Activated CD4-positive, CD25-positive, alpha-beta regulatory T cell (primary cell): ENCODE results near the gene PTGER4.
"Not testable (repeated sequence)": the region's sequence is repeated elsewhere in the genome, so short reads cannot be mapped to it uniquely, and the experiment has no call there.

Experiments
- DNase-seq, 4 experiments: peaks; one replicate each; lab custom pipeline; 2025; lab: John Stamatoyannopoulos, UW

Gene PTGER4

DNA sequence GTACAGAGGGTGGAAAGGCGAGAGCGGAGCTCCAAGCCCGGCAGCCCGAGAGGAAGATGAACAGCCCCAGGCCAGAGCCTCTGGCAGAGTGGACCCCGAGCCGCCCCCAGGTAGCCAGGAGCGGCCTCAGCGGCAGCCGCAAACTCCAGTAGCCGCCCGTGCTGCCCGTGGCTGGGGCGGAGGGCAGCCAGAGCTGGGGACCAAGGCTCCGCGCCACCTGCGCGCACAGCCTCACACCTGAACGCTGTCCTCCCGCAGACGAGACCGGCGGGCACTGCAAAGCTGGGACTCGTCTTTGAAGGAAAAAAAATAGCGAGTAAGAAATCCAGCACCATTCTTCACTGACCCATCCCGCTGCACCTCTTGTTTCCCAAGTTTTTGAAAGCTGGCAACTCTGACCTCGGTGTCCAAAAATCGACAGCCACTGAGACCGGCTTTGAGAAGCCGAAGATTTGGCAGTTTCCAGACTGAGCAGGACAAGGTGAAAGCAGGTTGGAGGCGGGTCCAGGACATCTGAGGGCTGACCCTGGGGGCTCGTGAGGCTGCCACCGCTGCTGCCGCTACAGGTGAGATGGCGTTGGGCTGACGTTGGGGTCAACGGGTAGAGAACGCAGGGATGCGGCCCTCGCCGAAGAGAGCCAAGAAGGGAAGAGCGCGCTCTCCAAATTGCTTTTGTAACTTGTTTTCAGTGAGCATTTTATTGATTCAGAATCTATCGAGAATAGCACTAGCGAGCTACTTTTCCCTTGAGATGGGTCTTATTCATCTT, at the start of gene PTGER4:
Gene PTGER4 (plus strand): TSS at position 3 of the 769 bp plus-strand sequence. CDS start 1,079 bp downstream, outside the sequence.
- peak in 1 of 4 experiments; percentile 23 for DNase-seq

DNA sequence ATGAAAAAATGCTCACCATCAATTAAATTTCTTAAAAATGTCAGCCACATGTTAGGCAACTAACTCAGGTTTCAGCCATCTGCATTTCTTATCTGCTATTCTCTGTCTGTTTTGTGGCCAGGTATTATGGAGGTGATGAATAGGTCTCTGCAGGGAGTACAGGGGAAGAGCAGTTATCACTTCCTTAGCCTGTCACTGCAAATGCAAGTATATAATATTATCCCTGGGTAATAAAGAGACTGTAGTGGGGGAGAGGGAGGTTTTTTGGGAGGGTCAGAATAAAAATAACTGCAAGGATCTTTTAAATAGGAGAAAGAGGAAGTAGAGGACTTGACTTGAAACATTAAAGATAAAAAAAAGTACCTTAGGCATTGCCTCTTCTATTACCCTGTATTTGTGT, 49.6 kb upstream of the PTGER4 start:
- DNase-seq = no peak

DNA sequence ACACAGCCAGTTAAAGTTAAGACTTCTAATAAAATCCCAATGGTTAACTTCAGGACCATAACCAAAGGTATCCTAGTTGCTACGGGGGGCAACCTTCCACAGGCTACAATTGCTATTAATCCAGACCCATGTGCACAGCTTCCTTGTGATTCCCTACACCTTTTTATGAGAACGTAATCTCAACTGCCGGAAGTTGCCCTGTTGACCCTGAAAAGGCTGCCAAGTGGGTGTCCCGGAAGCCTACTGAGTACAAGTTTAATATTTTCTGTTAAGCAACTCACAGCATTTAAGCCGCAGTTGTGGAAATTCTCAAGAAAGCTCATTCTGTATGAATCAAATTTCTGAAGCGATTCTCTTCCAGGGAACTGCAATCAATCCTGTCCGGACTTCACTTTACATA, 48.5 kb upstream of the PTGER4 start:
- no peak for DNase-seq

DNA sequence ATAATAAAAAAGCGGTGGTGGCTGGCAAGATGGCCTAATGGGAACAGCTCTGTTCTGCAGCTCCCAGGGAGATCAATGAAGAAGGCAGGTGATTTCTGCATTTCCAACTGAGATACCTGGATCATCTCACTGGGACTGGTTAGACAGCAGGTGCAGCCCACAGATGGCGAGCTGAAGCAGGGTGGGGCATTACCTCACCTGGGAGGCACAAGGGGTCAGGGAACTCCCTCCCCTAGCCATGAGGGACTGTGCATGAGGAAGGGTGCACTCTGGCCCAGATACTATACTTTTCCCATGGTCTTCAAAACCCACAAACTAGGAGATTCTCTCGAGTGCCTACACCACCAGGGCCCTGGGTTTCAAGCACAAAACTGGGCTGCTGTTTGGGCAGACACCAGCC, 45.6 kb upstream of the PTGER4 start:
- DNase-seq = no peak

DNA sequence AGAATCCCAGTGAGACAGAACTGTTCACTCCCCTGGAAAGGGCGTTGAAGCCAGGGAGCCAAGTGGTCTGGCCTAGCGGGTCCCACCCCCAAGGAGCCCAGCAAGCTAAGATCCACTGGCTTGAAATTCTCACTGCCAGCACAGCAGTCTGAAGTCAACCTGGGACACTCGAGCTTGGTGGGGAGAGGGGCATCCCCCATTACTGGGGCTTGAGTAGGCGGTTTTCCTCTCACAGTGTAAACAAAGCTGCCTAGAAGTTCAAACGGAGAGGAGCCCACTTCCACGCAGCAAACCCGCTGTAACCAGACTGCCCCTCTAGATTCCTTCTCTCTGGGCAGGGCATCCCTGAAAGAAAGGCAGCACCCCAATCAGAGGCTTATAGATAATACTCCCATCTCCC, 45.1 kb upstream of the PTGER4 start:
- no peak for DNase-seq

DNA sequence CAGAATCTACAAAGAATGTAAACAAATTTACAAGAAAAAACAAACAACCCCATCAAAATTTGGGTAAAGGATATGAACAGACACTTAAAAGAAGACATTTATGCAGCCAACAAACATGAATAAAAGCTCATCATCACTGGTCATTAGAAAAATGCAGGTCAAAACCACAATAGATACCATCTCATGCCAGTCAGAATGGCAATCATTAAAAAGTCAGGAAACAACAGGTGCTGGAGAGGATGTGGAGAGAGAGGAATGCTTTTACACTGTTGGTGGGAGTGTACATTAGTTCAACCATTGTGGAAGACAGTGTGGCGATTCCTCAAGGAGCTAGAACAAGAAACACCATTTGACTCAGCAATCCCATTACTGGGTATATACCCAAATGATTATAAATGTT, 40.2 kb upstream of the PTGER4 start:
- DNase-seq = not testable (repeated sequence)

DNA sequence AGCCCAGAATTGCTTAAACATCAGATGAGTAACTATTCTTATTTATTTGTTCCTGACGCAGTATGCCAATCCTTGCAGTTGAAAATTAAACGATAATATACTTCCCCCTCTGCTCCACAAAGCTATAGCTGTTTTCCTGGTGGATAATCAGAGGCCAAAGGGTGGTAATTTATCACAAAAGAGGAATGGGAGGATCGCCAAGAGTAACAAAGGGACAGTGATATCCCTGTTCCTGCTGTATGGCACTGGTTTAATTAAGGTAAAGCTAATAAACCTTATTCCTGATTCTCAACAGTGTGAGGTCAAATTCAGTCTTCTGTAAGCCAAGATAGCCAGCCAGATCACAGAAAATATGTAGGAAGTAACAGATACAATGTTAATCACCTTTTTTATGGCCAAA, 33.4 kb upstream of the PTGER4 start:
- DNase-seq = no peak

DNA sequence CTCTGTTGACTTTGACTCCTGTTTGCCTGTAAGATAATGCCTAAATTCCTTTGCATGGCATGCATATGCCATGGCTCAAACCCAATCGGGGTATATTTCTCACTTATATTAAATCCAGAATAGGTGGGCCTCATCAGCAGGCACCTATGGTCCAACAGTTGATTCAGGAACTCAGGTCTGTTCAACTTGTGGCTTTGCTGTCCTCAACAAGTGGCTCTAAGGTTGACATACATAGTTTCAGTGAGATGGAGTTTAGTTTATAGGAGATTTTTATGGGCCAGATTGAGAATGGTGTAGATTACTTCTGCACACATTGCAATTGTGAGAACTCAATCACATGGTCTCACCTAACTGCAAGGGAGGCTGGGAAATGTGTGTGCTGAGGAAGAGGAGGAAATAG, 31.6 kb upstream of the PTGER4 start:
- DNase-seq = no peak

DNA sequence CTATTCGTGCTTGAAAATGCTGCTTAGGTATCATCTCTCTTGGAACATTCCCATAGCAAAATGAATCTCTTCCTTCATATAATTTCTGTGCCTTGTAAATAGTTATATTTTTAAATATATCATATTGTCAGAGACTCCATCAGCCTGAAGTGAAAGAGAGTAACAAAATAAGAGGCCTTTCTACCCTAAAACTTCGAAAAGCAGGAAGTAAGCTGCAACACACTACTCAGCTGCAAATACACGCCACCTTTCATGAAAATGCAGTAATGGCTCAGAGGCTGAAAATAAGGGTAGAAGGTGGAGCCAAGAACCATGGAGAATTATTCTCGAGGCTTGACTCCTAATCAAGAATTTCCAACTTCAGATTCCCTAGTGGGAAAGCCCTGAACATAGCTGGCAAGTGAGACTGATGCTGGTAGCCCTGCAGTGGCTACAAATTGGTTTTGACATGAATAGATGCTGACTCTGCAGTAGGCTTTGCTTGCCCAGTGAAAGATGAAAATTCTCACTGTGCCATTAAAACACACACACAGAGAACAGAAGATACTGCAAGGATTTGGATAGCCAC, 30.2 kb upstream of the PTGER4 start:
- no peak for DNase-seq

DNA sequence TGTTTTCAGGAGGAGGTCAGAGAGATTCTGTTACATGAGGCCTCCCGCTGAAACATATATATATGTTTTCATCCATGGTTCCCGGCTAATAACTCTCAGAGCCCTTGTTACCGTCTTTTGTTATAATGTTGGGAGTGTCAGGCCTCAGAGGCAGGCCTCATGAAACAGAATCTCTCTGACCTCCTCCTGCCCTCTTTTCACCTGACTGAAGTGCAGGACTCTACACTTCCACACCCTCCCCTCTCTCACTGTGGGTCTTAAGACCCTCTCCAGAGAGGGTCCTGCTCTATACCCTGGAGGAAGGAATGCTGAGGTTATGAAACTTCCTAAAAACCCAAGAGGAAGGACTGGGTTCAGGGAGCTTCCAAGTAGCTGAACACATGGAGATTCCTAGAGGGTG, 28.5 kb upstream of the PTGER4 start:
- no peak for DNase-seq

DNA sequence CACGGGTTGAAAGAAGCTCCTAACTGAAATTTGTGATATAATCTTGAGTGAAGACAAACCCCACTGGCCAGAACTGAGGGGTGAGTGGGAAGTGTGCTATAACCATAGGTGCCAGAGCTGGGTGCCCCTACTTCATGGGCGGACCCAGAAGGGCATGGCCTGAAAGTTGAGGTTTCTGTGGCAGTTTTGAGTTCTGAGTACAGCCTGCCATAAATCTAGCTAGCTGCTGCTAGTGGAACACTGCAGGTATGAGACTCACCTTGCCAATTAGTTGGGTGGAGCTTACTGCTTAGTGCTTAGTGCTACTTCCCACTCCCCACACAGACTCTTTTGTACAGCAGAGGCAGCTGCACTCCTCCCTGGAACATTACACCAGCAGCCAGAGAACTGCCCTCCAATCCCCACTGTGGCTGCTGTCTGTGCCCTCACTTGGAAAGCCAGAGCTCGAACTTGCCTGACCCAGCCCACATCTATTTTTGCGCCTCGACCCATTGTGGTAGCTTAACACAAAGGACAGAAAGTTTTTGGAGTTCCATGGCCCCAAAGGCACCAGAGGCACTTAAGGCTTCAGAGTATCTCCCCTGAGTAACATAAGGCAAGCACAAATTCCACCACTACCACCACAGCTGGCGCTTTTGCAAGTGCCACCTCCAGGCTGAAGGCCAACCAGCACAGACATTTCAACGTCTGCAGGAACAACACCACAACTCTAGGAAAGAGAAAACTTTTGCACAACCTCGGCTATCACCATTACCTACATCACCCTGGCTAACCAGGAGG, 27.1 kb upstream of the PTGER4 start:
- no peak for DNase-seq

DNA sequence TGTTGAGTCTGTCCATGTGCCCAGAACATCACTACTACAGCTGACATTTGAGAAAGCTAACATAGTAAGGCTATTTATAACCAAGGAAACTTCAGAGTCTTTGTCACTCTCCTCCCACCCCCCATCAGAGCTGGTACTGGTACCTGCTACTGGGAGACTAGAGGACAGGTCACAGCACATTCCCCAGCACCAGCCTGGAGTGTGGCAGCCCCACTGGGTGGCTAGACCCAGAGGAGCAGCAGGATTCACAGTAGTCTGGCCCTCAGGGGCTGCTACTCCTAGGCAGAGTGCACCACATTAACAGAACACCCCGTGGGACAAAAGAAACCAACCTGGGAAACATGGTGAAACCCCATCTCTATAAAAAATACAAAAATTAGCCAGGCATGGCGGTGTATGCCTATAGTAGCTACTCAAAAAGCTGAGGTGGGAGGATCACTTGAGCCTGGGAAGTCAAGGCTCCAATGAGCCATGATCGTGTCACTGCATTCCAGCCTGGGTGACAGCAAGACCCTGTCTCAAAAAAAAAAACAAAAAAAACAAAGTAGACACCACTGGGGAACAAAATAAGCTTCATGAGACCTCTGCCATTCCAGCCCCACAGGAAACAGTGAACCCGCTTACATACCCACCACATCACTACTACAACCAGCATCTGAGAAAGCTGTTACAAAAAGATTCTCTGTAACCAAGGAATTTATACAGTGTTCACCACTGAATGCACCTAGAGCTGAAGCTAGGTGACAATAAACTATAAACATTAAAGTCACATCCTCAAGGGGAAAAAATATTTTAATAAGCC, 26.3 kb upstream of the PTGER4 start:
- no peak for DNase-seq

DNA sequence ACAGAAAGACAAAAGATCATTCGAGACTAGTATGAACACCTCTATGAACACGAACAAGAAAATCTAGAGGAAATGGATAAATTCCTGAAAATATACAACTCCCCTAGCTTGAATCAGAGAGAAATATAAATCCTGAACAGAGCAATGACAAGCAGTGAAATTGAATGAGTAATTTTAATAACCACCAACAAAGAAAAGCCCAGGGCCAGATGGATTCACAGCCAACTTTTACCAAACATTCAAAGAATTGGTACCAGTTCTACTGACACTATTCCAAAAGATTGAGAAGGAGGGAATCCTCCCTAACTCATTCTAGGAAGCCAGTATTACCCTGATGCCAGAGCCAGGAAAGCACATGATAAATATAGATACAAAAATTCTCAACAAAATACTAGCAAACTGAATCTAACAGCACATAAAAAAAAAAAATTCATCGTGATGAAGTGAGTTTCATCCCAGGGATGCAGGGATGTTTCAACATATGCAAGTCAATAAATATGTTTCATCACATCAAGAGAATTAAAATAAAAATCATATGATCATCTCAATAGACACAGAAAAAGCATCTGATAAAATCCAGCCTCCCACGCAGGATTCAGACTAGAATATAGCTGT, 25.2 kb upstream of the PTGER4 start:
- DNase-seq = no peak

DNA sequence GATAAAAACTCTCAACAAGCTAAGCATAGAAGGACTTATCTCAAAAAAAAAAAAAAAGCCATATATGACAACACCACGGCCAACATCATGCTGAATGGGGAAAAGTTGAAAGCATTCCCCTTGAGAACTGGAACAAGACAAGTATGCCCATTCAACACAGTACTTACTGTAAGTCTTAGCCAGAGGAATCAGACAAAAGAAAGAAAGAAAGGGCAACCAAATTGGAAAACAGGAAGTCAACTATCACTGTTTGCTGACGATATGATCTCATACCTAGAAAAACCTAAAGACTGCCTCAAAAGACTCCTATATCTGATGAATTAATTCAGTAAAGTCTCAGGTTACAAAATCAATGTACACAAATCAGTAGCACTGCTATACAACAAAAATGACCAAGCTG, 24.6 kb upstream of the PTGER4 start:
- DNase-seq = no peak

DNA sequence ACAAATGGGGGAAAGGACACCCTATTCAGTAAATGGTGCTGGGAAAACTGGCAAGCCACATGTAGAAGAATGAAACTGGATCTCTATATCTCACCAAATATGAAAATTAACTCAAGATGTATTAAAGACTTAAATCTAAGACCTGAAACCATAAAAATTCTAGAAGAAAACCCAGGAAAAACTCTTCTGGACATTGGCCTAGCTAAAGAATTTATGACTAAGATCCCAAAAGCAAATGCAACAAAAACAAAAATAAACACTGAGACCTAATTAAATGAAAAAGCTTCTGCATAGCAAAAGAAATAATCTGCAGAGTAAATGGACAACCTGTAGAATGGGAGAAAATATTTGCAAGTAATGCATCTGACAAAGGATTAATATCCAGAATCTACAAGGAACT, 23.6 kb upstream of the PTGER4 start:
- not testable (repeated sequence) for DNase-seq

DNA sequence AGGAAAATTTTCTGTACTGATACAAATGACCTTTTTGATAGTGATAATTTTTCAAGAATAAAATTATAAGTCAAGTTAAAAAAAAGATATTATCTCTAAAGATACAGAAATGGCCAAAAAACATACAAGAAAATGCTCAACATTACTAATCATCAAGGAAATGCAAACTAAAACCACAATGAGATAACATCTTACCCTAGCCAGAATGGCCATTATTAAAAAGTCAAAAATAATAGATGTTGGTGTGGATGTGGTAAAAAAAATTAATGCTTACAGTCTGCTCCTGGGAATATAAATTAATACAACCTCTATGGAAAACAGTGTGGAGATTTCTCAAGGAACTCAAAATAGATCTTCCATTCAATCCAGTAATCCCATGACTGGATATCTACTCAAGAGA, 22.9 kb upstream of the PTGER4 start:
- DNase-seq = no peak

DNA sequence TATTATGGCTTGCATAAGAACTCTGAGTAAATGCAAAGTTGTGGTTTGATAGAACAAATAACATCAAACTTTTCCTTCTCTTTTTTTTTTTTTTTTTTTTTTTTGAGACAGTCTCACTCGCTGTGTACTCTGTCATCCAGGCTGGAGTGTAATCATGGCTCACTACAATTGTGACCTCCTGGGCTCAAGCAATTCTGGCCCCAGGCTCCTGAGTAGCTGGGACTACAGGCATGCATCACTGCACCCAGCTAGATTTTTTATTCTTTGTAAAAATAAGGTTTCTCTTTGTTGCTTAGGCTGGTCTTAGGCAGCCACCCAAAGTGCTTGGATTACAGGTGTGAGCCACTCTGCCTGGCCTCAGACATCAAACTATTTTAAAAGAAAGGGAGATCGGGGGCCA, 19.0 kb upstream of the PTGER4 start:
- DNase-seq = no peak

DNA sequence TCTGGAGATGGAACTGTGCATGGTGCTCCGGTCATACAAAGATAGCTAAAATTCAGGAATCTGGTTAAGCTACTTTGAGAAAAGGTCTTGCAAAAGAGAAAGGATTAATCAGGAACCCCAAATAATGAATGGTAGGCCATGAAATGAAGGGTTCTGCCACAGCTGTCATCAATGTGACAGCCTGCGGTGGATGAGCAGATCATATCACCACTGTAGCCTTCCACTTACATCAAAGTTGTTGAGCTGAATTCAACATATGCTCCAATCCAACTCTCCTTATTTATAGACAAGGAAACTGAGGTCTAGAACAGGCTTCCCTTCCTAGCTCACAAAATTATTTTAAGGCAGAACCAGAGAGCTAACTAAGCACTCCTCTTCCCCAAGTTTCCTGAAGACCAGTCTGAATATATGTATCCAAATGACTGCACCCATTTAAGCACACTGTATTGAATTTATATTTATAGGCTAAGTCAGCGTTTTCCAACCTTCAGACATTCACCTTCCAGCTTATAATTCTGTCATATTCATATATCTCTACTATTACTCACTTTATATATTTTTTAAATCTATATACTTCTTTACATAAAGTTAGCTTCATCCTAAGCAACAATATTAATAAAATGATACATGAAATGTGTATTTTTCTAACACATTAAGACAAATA, 13.9 kb upstream of the PTGER4 start:
- no peak for DNase-seq

DNA sequence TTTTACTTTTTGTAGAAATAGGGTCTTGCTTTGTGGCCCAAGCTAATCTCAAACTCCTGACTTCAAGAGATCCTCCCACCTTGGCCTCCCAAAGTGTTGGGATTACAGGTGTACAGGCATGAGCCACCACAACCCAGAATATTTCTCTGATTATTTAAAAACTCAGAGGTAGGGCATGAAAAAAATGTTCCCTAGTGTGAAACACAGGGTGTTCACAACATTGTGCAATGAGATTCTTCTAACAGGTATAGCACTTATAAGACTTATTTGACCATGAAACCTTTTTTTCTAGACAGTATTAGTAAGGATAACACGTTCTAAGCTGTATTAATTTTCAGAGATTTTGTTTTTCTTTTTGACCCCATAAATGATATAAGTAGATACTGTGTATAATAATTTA, 13.1 kb upstream of the PTGER4 start:
- DNase-seq = no peak

DNA sequence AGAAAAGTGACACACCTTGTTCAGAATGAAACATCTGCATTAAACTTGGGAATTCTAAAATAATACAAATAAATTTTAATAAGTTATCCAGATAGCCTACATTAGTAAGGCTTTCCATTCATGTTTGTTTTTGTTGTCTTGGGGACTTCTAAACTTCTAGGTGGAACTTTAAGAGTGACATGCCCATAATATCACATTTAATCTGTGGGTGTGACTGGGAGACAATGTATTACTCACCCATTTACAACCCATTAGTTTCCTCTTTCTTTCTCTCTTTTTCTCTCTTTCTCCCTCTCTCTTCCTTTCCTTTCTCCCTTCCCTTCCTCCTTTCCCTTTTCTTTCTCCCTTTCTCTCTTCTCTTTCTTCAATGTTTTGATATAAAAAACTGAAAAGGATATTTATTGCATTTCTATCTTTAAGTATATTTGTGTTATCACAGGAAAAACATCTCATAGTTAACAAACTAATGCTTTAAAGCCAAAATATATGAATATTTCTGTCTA, 12.5 kb upstream of the PTGER4 start:
- DNase-seq = no peak
